Measurements from ENCODE around the gene NLRP9.

GRCh38 chr19:55658846-55659459 is 79.2 kb downstream of the NLRP9 start:
- no peak for TF ChIP-seq CTCF (IDR thresholded peaks at IDR 0.05)
- TF ChIP-seq POLR2A (IDR thresholded peaks at IDR 0.05; ENCODE audit: low read length), result no peak

Measured in A549 (cell line).